ENCODE measurements around the gene KDR. TPM values are rescaled to one million over a fixed set of nuclear protein-coding genes. Genes with fewer than 3 reads are reported as not detected.

The KDR gene
- total and polyA plus RNA-seq, 12 donors, result 9.3 to 45.7 (median 23.4) TPM

GRCh38 chr4:55143858-55144257 lies 18.5 kb upstream of the KDR start:
- no peaks in the 10 kb centered on the region for H3K4me1 ChIP-seq
- 59 to 65% methylated on average over 2 of the region's 2 CpGs for WGBS, 2 donors
- H3K27ac ChIP-seq, result no peak overlapping the region
- H3K27me3 ChIP-seq, result peaks cover 0 to 4% (median 0%) of the 10 kb centered on the region in 7 donors
- TF ChIP-seq CTCF (IDR thresholded peaks at IDR 0.05), result no peak
- no peaks in the 10 kb centered on the region for H3K36me3 ChIP-seq
- H3K4me3 ChIP-seq, result no peak overlapping the region
- ATAC-seq (no peak), DNase-seq (no peak)
- intact Hi-C loops (cut with DNase I), result no loop called here
- no peaks in the 10 kb centered on the region for H3K9me3 ChIP-seq

- no peaks in the 10 kb centered on the region for H3K36me3 ChIP-seq
- intact Hi-C loops (cut with DNase I), result no loop called here
- no peaks in the 10 kb centered on the region for H3K27me3 ChIP-seq
- ATAC-seq (no peak), DNase-seq (no peak)
- 69 to 72% methylated on average over 4 of the region's 4 CpGs for WGBS, 2 donors
- no peaks in the 10 kb centered on the region for H3K4me1 ChIP-seq
- no peaks in the 10 kb centered on the region for H3K9me3 ChIP-seq
- H3K4me3 ChIP-seq, result no peak overlapping the region
- no peak for TF ChIP-seq CTCF (IDR thresholded peaks at IDR 0.05)
- H3K27ac ChIP-seq, result no peak overlapping the region
These were observed 13.0 kb upstream of the KDR start for GRCh38 chr4:55138367-55138766.

- H3K4me3 ChIP-seq, result no peak overlapping the region
- H3K4me1 ChIP-seq, result no peaks in the 10 kb centered on the region
- ATAC-seq (no peak), DNase-seq (no peak)
- H3K27ac ChIP-seq, result no peak overlapping the region
- H3K36me3 ChIP-seq, result no peaks in the 10 kb centered on the region
- WGBS, 2 donors, result 87 to 90% methylated on average over 2 of the region's 2 CpGs
- H3K9me3 ChIP-seq, result peaks cover 0 to 3% (median 0%) of the 10 kb centered on the region in 11 donors
- intact Hi-C loops (cut with DNase I), result no loop called here
- TF ChIP-seq CTCF (IDR thresholded peaks at IDR 0.05), result no peak
- no peaks in the 10 kb centered on the region for H3K27me3 ChIP-seq
These were observed 11.2 kb upstream of the KDR start for GRCh38 chr4:55136634-55137033.

- ATAC-seq (no peak), DNase-seq (no peak)
- 87 to 90% methylated on average over 3 of the region's 3 CpGs for WGBS, 2 donors
- no peak for TF ChIP-seq CTCF (IDR thresholded peaks at IDR 0.05)
- H3K27ac ChIP-seq, result no peak overlapping the region
- no peaks in the 10 kb centered on the region for H3K36me3 ChIP-seq
- H3K27me3 ChIP-seq, result no peaks in the 10 kb centered on the region
- peaks cover 0 to 3% (median 0%) of the 10 kb centered on the region in 11 donors for H3K9me3 ChIP-seq
- no peaks in the 10 kb centered on the region for H3K4me1 ChIP-seq
- intact Hi-C loops (cut with DNase I), result no loop called here
- H3K4me3 ChIP-seq, result no peak overlapping the region
These were observed 8.6 kb upstream of the KDR start for GRCh38 chr4:55133951-55134350.

Measured in heart right ventricle (tissue), 16 donors.